ENCODE results near the gene RRP1. TPM values are rescaled to one million over a fixed set of nuclear protein-coding genes. Genes with fewer than 3 reads are reported as not detected.

RRP1 gene
- total and polyA plus RNA-seq, 2 of the 13 experiments (the other 11 are each of a cell fraction or from before 2014, with no cell fraction given): 20.1 to 35.1 TPM

GRCh38 chr21:43814215-43815106 is 25.1 kb downstream of the RRP1 start (continued):
- TF ChIP-seq NFAT5 (CRISPR knock-in tag; IDR thresholded peaks at IDR 0.05) (no peak), ZNF572 (CRISPR knock-in tag; IDR thresholded peaks at IDR 0.05) (0 out of 2 replicates have a peak, but pooled peaks have one; percentile 41), GTF2F1 (IDR thresholded peaks at IDR 0.05; ENCODE audit: low read length) (no peak), UBTF (CRISPR knock-in tag; IDR thresholded peaks at IDR 0.05) (0 out of 2 replicates have a peak, but pooled peaks have one; percentile 27), NRL (CRISPR knock-in tag; IDR thresholded peaks at IDR 0.05; ENCODE audit: borderline replicate concordance) (0 out of 2 replicates have a peak, but pooled peaks have one; percentile 40)
